NCI-H526 treated with DMSO at 0.1 percent for 48 hours (cell line): ENCODE measurements around the gene DUSP7.

Source experiments
- DNase-seq: peaks from one replicate; lab custom pipeline; 2025; lab: John Stamatoyannopoulos, UW

DUSP7 gene

DNA sequence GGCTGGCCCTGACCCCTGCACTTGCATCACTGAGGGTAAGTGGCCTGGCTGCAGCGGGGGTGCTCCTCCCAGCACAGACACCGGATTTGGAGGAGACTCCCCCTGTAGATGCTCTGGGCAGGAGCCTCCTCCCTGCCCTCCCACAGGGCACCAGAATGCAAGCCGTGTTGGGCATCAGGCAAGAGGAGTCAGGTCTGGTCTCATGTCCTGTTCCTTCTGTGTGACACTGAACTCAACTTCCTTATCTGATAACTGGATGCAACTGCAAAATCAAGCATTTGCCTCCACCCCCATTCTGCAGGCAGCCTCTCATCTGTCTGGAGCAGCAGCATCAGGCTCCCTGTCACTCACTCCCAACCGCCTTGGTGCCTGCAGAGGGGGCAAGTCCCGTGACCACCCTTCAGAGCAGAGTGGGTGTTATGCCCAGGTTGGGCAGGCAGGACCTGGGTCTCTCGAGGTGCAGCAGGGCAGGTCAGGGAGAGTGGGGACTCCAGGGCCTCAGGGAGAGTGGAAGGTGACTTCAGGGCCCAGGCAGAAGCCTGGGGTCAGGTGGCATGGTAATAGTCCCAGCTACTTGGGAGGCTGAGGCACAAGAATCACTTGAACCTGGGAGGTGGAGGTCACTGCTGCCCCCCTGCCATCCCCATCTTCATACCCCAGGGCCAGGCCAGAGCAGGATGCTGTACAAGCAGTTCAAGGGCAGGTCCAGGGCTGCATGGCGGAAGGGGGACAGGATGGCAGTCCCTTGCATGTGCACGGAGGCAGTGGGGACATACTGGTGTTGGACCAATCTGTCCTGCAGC is 50.2 kb downstream of the DUSP7 start:
- no peak for DNase-seq

DNA sequence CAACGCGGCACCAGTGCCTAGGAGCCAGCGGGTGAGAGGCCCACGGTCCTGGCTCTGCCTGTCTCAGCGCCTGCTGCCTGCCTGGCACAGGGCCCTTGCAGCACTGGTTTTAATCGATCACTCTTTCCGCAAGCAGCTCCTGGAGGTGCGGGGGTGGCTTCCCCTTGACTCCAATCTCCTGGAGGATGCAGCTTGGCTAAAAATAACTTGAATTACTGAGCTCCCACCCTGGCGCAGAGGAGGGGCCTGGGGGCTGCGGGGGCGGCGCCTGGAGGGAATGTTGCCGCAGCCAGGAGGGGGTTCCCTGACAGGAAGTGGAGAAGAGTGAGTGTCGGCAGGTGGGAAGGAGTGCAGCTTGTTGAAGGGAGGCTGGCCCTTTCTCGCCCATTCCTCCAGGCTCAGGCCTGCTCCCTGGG is 50.8 kb downstream of the DUSP7 start:
- DNase-seq: no peak

DNA sequence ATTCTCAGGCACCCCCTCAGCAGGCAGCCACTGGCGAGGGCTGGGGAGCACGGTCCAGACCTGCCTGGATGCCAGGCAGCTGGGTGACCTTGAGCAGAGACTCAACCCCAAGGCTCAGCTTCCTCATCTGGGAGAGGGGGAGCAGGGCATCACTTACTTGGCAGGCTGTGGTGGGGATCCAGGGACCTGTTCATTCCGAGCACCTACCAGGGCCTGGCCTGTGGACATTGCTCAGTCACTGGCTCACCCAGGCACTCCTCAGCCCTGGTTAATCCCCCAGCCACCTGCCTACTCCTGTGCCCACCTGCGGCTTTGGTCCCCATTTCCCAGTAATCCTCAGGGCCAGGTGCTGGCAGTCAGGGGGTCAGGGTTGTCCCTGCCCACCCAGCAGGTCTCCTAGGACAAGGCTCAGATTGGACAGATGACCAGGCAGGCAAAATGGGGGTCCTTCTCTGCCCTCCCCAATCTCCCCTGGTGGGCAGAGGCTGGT is 51.4 kb downstream of the DUSP7 start:
- no peak for DNase-seq

DNA sequence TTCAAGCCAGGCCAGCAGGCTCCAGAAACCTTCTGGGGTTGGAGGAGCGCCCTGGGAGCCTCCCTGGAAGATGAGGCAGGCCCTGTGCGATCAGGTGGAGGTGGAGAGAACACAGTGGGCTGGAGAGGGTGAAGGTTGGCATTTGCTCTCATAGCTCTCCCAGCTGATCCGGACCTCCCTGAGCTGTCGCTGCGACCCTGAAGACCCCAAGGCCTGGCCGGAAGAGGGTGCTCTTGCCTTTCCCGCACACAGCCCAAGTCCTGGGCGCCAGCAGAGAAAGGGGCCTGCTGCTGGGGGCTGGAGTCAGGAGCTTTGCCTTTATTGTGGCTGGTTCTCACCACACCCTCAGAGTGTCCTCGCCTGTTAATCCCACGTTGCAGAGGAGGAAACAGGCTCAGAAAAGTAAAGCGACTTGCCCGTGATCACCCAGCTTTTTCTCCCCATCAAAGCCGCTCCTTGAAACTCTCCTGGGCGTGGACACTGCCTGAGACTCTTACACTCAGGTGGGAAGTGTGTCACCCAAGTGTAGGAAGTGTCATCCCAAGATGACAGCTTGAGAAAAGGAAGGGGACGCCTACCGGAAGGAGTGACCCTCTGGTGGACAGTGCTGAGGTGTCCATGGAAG is 52.1 kb downstream of the DUSP7 start:
- no peak for DNase-seq

DNA sequence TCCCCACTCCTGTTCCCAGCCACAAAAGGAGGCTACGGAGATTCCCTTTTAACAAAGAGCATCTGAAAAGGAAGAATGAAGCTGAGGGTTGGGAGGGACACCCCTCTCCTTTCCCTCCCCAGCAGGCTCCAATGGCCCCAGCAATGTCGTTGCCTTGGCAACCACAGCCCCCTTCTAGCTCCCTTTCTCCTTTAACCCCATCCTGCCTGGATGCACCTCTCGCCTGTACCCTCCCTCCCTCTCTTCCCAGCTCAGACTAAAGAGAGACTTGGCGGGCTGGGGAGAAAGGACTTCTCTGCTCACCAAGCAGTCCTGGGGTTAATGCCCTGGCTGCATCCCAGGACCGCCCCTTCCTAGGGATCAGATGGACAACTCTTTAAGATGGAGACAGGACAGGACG is 53.6 kb downstream of the DUSP7 start:
- DNase-seq: no peak

DNA sequence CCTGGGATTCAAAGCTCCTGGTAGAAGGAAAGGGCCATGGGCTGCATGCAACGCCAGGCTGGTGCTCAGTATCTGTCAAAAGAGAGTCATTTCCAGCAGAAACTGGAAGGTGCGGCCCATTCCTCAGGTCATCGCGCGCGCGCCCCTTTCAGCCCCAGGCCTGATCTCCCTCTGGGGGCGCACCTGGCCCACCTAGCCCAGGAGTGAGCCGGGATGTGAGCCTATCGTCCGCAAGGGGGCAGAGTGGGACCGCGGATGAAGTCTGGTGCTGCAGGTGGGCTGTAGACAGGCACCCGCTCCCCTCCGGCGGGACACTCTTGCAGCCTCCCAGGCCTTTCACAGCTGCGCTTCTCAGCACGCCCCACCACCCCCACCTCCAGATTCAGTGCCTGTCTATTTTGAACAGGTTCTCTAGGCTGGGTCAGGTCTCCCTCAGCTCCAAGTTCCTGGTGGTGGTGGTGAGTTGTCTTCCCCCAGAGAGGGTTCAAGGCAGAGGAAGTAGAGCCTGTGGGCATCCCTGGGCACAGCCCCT is 54.9 kb downstream of the DUSP7 start:
- DNase-seq: peak; percentile 49

DNA sequence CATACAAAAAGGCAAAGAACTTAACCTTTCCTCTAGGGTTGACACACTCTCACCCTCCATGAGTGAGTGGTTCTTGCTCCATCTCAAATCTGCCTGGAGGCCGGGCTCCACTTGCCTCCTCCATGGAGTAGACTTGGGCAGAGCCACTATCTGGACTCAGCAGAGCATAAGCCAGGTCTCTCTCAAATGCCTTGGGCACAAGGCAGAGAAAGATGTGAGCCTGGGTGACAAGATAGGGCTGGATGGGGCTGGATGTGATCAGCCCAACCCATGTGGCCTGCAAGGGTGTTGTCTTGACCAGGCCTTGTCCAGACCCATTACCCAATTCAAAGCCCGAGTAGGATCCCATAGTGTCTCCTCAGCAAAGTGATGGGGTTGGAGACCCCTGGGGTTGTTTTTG is 56.5 kb downstream of the DUSP7 start:
- DNase-seq: no peak
